Large intestine (tissue), 3 donors: Measurements from ENCODE around the gene RAB44. TPM values are rescaled to one million over a fixed set of nuclear protein-coding genes. Genes with fewer than 3 reads are reported as not detected.
"Not testable (repeated sequence)": the region's sequence is repeated elsewhere in the genome, so short reads cannot be mapped to it uniquely, and the experiment has no call there.

ENCODE experiments used
- DNase-seq, 2 donors: peaks; one replicate each; pipeline versions ENCODE4 v3.0.0 to v3.0.0-alpha.2; 2013
- H3K27ac ChIP-seq: one replicate; pipeline ENCODE4 v1.5.1; 2013; ENCODE audit warnings: low read length
- H3K27me3 ChIP-seq: 2 replicates; pipeline ENCODE4 v1.6.1; 2013; ENCODE audit warnings: low read length; ENCODE audit not compliant: control insufficient read depth, insufficient read depth
- H3K36me3 ChIP-seq: 2 replicates; pipeline ENCODE4 v1.6.1; 2013; ENCODE audit warnings: low read length; ENCODE audit not compliant: control insufficient read depth, insufficient read depth
- H3K4me1 ChIP-seq: one replicate; pipeline ENCODE4 v1.6.1; 2013; ENCODE audit warnings: low read length; ENCODE audit not compliant: control insufficient read depth, insufficient read depth
- H3K4me3 ChIP-seq: one replicate; pipeline ENCODE4 v1.5.1; 2013; ENCODE audit warnings: low read length
- H3K9me3 ChIP-seq: one replicate; pipeline ENCODE4 v1.6.1; 2013; ENCODE audit warnings: mild to moderate bottlenecking, low read depth, low read length, moderate library complexity; ENCODE audit not compliant: control insufficient read depth
- WGBS: methylation state at CpG from one replicate; pipeline ENCODE4 v1.1.5; 2013; ENCODE audit warnings: low lambda C conversion rate; ENCODE audit not compliant: insufficient coverage; 5-methylcytosine and 5-hydroxymethylcytosine counted together
- polyA plus RNA-seq: library from polyadenylated mRNA; unstranded; fragments of 120-200 nt; gene quantifications from one replicate; pipeline ENCODE4 v1.2.1, GENCODE V29; 2013

Gene RAB44
- polyA plus RNA-seq, 1 donor, result 0.04 TPM

- no peaks in the 10 kb centered on the region for H3K9me3 ChIP-seq
- H3K36me3 ChIP-seq, result no peaks in the 10 kb centered on the region
- H3K4me3 ChIP-seq, result no peak overlapping the region
- H3K27me3 ChIP-seq, result no peaks in the 10 kb centered on the region
- no peaks in the 10 kb centered on the region for H3K4me1 ChIP-seq
- no peak overlapping the region for H3K27ac ChIP-seq
- DNase-seq, result no peak
- no CpG with 5 or more reads among the region's 15 CpGs for WGBS
Measured at GRCh38 chr6:36721369-36722140, 23.9 kb downstream of the RAB44 start.

- no peak for DNase-seq
- Histone ChIP-seq H3K36me3 (no peaks in the 10 kb centered on the region), H3K4me3 (no peak overlapping the region), H3K27me3 (no peaks in the 10 kb centered on the region), H3K9me3 (no peaks in the 10 kb centered on the region), H3K4me1 (no peaks in the 10 kb centered on the region), H3K27ac (no peak overlapping the region)
- WGBS, result no CpG with 5 or more reads among the region's 10 CpGs
Measured at GRCh38 chr6:36722365-36722764, 24.7 kb downstream of the RAB44 start.

- no peak overlapping the region for H3K4me3 ChIP-seq
- DNase-seq, result no peak
- H3K27me3 ChIP-seq, result no peaks in the 10 kb centered on the region
- no peaks in the 10 kb centered on the region for H3K4me1 ChIP-seq
- H3K36me3 ChIP-seq, result no peaks in the 10 kb centered on the region
- WGBS, result no CpG with 5 or more reads among the region's 2 CpGs
- no peak overlapping the region for H3K27ac ChIP-seq
- H3K9me3 ChIP-seq, result no peaks in the 10 kb centered on the region
Measured at GRCh38 chr6:36722879-36723278, 25.3 kb downstream of the RAB44 start.

- DNase-seq, H3K36me3 ChIP-seq: not testable (repeated sequence)
Measured at GRCh38 chr6:36723992-36724391, 26.4 kb downstream of the RAB44 start.

GRCh38 chr6:36724514-36725390, 27.1 kb downstream of the RAB44 start:
- WGBS, result no CpG with 5 or more reads among the region's 13 CpGs
- Histone ChIP-seq H3K4me3 (no peak overlapping the region), H3K27ac (no peak overlapping the region), H3K36me3 (no peaks in the 10 kb centered on the region), H3K27me3 (no peaks in the 10 kb centered on the region), H3K4me1 (no peaks in the 10 kb centered on the region), H3K9me3 (no peaks in the 10 kb centered on the region)
- peak; percentile 53 to 68 for DNase-seq

More at GRCh38 chr6:36723992-36724391, 26.4 kb downstream of the RAB44 start:
- not testable (repeated sequence) for H3K27me3 ChIP-seq, H3K27ac ChIP-seq, H3K4me3 ChIP-seq, H3K4me1 ChIP-seq, H3K9me3 ChIP-seq
- WGBS, result 100% methylated on average over 1 of the region's 4 CpGs

GRCh38 chr6:36725581-36725980, 28.0 kb downstream of the RAB44 start:
- no peaks in the 10 kb centered on the region for H3K4me1 ChIP-seq
- no CpG with 5 or more reads among the region's 7 CpGs for WGBS
- H3K36me3 ChIP-seq, result no peaks in the 10 kb centered on the region
- no peak overlapping the region for H3K4me3 ChIP-seq
- no peak overlapping the region for H3K27ac ChIP-seq
- H3K27me3 ChIP-seq, result no peaks in the 10 kb centered on the region
- no peak for DNase-seq
- no peaks in the 10 kb centered on the region for H3K9me3 ChIP-seq

- no CpG with 5 or more reads among the region's 7 CpGs for WGBS
- Histone ChIP-seq H3K9me3 (no peaks in the 10 kb centered on the region), H3K4me3 (no peak overlapping the region), H3K36me3 (no peaks in the 10 kb centered on the region), H3K27ac (no peak overlapping the region), H3K4me1 (no peaks in the 10 kb centered on the region), H3K27me3 (no peaks in the 10 kb centered on the region)
- peak in 1 of 2 donors; percentile 44 for DNase-seq
Measured at GRCh38 chr6:36727505-36728021, 29.9 kb downstream of the RAB44 start.

- no peak overlapping the region for H3K4me3 ChIP-seq
- H3K27ac ChIP-seq, result no peak overlapping the region
- H3K36me3 ChIP-seq, result no peaks in the 10 kb centered on the region
- no peaks in the 10 kb centered on the region for H3K27me3 ChIP-seq
- WGBS, result 100% methylated on average over 1 of the region's 11 CpGs
- no peaks in the 10 kb centered on the region for H3K4me1 ChIP-seq
- no peaks in the 10 kb centered on the region for H3K9me3 ChIP-seq
- no peak for DNase-seq
Measured at GRCh38 chr6:36728289-36729160, 30.9 kb downstream of the RAB44 start.

GRCh38 chr6:36729161-36729524, 31.5 kb downstream of the RAB44 start:
- no peaks in the 10 kb centered on the region for H3K9me3 ChIP-seq
- 63% methylated on average over 2 of the region's 3 CpGs for WGBS
- no peak overlapping the region for H3K27ac ChIP-seq
- no peaks in the 10 kb centered on the region for H3K36me3 ChIP-seq
- H3K27me3 ChIP-seq, result no peaks in the 10 kb centered on the region
- H3K4me1 ChIP-seq, result no peaks in the 10 kb centered on the region
- H3K4me3 ChIP-seq, result no peak overlapping the region
- no peak for DNase-seq
